ENCODE data around the gene TEX11. TPM values are rescaled to one million over a fixed set of nuclear protein-coding genes. Genes with fewer than 3 reads are reported as not detected.
A peak's percentile ranks its signal among the peaks of the same experiment; 100 is the strongest.

The TEX11 gene
- total RNA-seq, 2 donors from 2014 or later, result 0.26 to 0.66 TPM

- WGBS, 2 donors, result 12 to 20% methylated on average over 7 of the region's 7 CpGs
- intact Hi-C loops (cut with DNase I), result loop anchor here (10.0 kb wide), 1 partner anchor 97 kb away; no protein-coding TSS in a partner anchor
- no peaks in the 10 kb centered on the region for H3K9me3 ChIP-seq
- no peak overlapping the region for H3K4me3 ChIP-seq
- no peaks in the 10 kb centered on the region for H3K36me3 ChIP-seq (replicated peaks in 1 of 2; ENCODE audit: insufficient read depth in 1 of 2, low read depth in 2 of 2)
- H3K27me3 ChIP-seq, result no peaks in the 10 kb centered on the region
- peak overlapping the region in 3 of 4 donors; percentile 51 to 76 (median 62) for H3K27ac ChIP-seq
- ATAC-seq, result peak; percentile 45
- peak in 1 of 4 donors; percentile 13 for DNase-seq
- peaks cover 28% of the 10 kb centered on the region for H3K4me1 ChIP-seq
- TF ChIP-seq POLR2A (IDR thresholded peaks at IDR 0.05) (peak in 1 of 3 donors; percentile 16), CTCF (IDR thresholded peaks at IDR 0.05) (no peak)
These were observed 356.3 kb downstream of the TEX11 start for GRCh38 chrX:70552130-70552704.

- ATAC-seq, result peak; percentile 30
- 25 to 33% methylated on average over 1 to 2 of the region's 3 CpGs for WGBS, 2 donors
- Histone ChIP-seq H3K9me3 (no peaks in the 10 kb centered on the region), H3K4me3 (no peak overlapping the region), H3K4me1 (peaks cover 30% of the 10 kb centered on the region), H3K36me3 (replicated peaks in 1 of 2; ENCODE audit: insufficient read depth in 1 of 2, low read depth in 2 of 2) (no peaks in the 10 kb centered on the region), H3K27me3 (no peaks in the 10 kb centered on the region), H3K27ac (peak overlapping the region; percentile 14 to 76 (median 66))
- DNase-seq, result peak; percentile 22 to 62 (median 39)
- intact Hi-C loops (cut with DNase I), result no loop called here
- no peak for TF ChIP-seq CTCF (IDR thresholded peaks at IDR 0.05)
- no peak for TF ChIP-seq POLR2A (IDR thresholded peaks at IDR 0.05)
These were observed 359.1 kb downstream of the TEX11 start for GRCh38 chrX:70549429-70549828.

GRCh38 chrX:70535198-70535597, 373.3 kb downstream of the TEX11 start:
- Histone ChIP-seq H3K9me3 (no peaks in the 10 kb centered on the region), H3K4me3 (no peak overlapping the region), H3K27me3 (peaks cover 0 to 3% of the 10 kb centered on the region in 2 donors), H3K27ac (no peak overlapping the region), H3K36me3 (replicated peaks in 1 of 2; ENCODE audit: insufficient read depth in 1 of 2, low read depth in 2 of 2) (no peaks in the 10 kb centered on the region), H3K4me1 (peaks cover 12% of the 10 kb centered on the region)
- 69% methylated on average over 1 of the region's 1 CpG; no CpG with 5 or more reads in 1 of the 2 donors for WGBS, 2 donors
- ATAC-seq (no peak), DNase-seq (no peak)
- intact Hi-C loops (cut with DNase I), result no loop called here
- TF ChIP-seq CTCF (IDR thresholded peaks at IDR 0.05) (no peak), POLR2A (IDR thresholded peaks at IDR 0.05) (no peak)

GRCh38 chrX:70527610-70528345, 380.7 kb downstream of the TEX11 start:
- WGBS, 2 donors, result 57 to 59% methylated on average over 3 of the region's 3 CpGs
- H3K36me3 ChIP-seq (replicated peaks in 1 of 2; ENCODE audit: insufficient read depth in 1 of 2, low read depth in 2 of 2), result no peaks in the 10 kb centered on the region
- intact Hi-C loops (cut with DNase I), result no loop called here
- no peak for DNase-seq
- H3K27me3 ChIP-seq, result no peaks in the 10 kb centered on the region
- no peaks in the 10 kb centered on the region for H3K9me3 ChIP-seq
- no peak overlapping the region for H3K4me3 ChIP-seq
- no peak for ATAC-seq
- H3K27ac ChIP-seq, result peak overlapping the region in 3 of 4 donors; percentile 20 to 49 (median 25)
- H3K4me1 ChIP-seq, result peaks cover 51% of the 10 kb centered on the region
- no peak for TF ChIP-seq CTCF (IDR thresholded peaks at IDR 0.05)
- no peak for TF ChIP-seq POLR2A (IDR thresholded peaks at IDR 0.05)

Measured in body of pancreas (tissue), 4 donors.